Epithelial cell of proximal tubule (primary cell): ENCODE data around the gene SEH1L. TPM values are rescaled to one million over a fixed set of nuclear protein-coding genes. Genes with fewer than 3 reads are reported as not detected.

Experiments
- DNase-seq: peaks from one replicate; pipeline ENCODE4 v3.0.0-alpha.2; 2011; ENCODE audit warnings: low read depth
- H3K4me3 ChIP-seq: 2 replicates; pipeline ENCODE4 v1.5.1; 2011; ENCODE audit warnings: low read depth, mild to moderate bottlenecking, low read length
- total RNA-seq: library from RNA; depleted of rRNA; stranded (reverse); fragments of >200 nt; gene quantifications from 2 replicates; pipeline ENCODE4 v1.2.3, GENCODE V29; 2015
- TF ChIP-seq, protein P1 (sequence below): conservative IDR thresholded peaks from 2 replicates; pipeline ENCODE4 v1.5.1; 2012; ENCODE audit warnings: low read depth, mild to moderate bottlenecking, low read length

SEH1L gene
- total RNA-seq, 1 donor from 2014 or later: 23.1 TPM

DNA sequence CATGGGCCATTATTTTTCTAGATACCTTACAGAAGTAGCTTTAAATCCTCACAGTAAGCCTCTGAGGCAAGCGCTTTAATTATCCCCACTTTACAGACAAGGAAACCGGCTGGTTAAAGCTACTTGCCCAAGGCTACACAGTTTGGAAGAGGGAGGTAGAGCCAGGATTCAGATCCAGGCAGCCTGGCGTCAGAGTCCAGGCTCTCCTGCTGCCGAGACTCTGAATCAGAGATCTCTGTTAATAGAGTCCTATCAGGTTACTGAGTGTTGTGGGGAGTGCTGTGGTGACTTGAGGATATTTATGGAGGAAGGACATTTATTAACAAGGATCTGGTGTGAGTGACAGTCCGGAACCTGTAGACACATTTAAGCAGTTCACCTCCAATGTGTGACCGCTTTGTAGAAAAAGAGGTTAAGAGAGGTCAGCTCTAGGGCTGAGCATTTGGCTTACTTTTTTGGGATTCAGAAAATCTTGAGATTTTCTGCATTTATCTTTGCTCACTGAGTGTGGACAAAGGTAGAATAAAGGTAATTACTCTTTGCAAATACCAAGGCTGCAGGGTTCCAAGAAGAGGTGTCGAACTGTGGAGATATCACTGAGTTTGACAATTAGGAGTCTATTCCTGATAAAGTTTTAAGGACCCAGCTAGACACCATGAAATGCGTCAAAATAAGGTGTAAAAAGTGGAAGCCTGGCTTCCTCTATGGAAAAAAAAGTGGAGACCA is 41.7 kb downstream of the SEH1L start:
- TF ChIP-seq, protein P1, sequence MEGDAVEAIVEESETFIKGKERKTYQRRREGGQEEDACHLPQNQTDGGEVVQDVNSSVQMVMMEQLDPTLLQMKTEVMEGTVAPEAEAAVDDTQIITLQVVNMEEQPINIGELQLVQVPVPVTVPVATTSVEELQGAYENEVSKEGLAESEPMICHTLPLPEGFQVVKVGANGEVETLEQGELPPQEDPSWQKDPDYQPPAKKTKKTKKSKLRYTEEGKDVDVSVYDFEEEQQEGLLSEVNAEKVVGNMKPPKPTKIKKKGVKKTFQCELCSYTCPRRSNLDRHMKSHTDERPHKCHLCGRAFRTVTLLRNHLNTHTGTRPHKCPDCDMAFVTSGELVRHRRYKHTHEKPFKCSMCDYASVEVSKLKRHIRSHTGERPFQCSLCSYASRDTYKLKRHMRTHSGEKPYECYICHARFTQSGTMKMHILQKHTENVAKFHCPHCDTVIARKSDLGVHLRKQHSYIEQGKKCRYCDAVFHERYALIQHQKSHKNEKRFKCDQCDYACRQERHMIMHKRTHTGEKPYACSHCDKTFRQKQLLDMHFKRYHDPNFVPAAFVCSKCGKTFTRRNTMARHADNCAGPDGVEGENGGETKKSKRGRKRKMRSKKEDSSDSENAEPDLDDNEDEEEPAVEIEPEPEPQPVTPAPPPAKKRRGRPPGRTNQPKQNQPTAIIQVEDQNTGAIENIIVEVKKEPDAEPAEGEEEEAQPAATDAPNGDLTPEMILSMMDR: no peak
- DNase-seq: no peak
- no peak overlapping the region for H3K4me3 ChIP-seq

DNA sequence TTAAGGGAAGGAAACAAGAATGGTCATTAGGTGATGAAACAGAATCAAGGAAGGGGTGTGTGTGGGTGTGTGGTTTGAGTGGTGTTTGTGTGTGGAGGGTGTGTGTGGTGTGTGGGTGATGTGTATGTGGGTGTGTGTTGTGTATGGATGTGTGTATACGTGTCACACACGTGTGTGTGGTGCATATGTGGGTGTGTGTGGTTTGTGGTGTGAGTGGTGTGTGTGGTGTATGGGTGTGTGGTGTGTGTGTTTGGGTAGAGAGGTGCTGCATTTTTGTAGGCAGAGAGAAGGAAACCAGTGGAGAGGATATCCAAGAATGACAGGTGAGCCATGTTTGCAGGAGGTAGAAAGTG is 42.3 kb downstream of the SEH1L start:
- DNase-seq: no peak
- peak overlapping the region; percentile 87 for H3K4me3 ChIP-seq
- TF ChIP-seq, protein P1: no peak

DNA sequence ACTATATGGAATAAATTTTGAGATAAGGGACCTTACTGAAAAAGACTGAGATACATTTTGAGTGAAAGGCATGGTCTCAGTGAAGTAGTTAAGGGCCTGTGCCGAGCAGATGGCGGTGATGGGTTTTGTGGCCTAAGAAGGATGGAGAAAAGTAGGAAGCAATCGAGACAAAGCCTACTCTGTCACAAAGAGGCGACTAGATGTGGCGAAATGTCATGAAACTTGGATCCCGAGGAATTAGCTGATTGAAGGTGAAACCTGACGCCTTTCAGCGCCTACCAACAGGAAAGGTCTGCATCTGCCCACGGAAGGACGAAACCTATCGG is 42.8 kb downstream of the SEH1L start:
- no peak for DNase-seq
- TF ChIP-seq, protein P1: no peak
- peak overlapping the region; percentile 87 for H3K4me3 ChIP-seq

- DNase-seq: peak; percentile 83
- TF ChIP-seq, protein P1: no peak
- peak within 1 kb of the TSS; percentile 87 for H3K4me3 ChIP-seq
These were observed 43.4 kb downstream of the SEH1L start, which contains the start of gene CEP192 for GRCh38 chr18:12990967-12991820. Gene CEP192 (plus strand): TSS chr18:12991362. CDS start chr18:12999425, 8,063 bp downstream.

- H3K4me3 ChIP-seq: peak overlapping the region; percentile 87
- TF ChIP-seq, protein P1: no peak
- no peak for DNase-seq
These were observed 44.0 kb downstream of the SEH1L start for GRCh38 chr18:12991821-12992179.

GRCh38 chr18:12993439-12993838 is 45.6 kb downstream of the SEH1L start:
- no peak for DNase-seq
- TF ChIP-seq, protein P1: no peak
- no peak overlapping the region for H3K4me3 ChIP-seq
